GM12873 (cell line): ENCODE data around the gene SLCO1B3.

Experiments used
- TF ChIP-seq, protein P1 (sequence below): IDR thresholded peaks from 2 replicates; pipeline ENCODE4 v1.5.1; 2012; ENCODE audit warnings: low read depth, mild to moderate bottlenecking, moderate library complexity, low read length, control low read depth; ENCODE audit not compliant: insufficient read depth; ENCODE audit errors: missing control alignments

The SLCO1B3 gene

GRCh38 chr12:20830456-20830855 lies 20.0 kb downstream of the SLCO1B3 start:
- TF ChIP-seq, protein P1, sequence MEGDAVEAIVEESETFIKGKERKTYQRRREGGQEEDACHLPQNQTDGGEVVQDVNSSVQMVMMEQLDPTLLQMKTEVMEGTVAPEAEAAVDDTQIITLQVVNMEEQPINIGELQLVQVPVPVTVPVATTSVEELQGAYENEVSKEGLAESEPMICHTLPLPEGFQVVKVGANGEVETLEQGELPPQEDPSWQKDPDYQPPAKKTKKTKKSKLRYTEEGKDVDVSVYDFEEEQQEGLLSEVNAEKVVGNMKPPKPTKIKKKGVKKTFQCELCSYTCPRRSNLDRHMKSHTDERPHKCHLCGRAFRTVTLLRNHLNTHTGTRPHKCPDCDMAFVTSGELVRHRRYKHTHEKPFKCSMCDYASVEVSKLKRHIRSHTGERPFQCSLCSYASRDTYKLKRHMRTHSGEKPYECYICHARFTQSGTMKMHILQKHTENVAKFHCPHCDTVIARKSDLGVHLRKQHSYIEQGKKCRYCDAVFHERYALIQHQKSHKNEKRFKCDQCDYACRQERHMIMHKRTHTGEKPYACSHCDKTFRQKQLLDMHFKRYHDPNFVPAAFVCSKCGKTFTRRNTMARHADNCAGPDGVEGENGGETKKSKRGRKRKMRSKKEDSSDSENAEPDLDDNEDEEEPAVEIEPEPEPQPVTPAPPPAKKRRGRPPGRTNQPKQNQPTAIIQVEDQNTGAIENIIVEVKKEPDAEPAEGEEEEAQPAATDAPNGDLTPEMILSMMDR, result no peak

GRCh38 chr12:20832911-20833310 lies 22.4 kb downstream of the SLCO1B3 start:
- TF ChIP-seq, protein P1, result no peak

DNA sequence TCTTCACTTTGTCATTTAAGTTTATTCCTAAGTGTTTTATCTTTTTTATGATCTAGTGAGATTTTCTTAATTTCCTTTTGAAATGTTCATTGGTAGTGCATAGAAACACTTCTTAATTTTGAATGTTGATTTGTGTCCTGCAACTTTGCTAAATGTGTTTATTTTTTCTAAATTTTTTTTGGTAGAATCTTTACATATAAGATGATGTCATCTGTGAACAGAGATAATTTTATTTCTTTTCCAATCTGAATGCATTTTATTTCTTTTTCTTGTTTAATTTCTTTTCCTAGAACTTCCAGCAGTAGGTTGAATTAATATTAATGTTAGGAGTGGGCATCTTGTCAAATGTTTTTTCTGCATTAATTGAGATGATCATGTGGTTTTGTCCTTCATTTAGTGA lies 42.1 kb downstream of the SLCO1B3 start:
- TF ChIP-seq, protein P1, result no peak

DNA sequence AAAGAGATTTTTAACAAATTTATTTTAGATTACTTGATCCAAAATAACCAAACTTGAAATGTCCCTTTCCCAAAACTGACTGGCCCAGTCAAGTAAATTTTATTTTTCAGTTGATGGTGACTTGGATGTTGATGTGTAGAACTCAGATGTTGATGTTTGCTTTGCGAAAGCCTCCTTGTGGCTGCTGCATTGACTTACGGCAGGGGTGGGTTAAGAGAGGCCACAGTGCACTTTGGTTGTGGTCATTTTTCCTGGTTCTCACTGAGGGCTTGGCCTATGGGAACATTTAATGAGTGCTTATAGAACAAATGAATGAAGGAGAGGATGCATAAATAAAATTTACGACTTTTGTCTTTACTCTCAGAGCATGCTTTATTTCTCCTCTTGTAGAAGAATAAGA lies 52.6 kb downstream of the SLCO1B3 start:
- TF ChIP-seq, protein P1, result no peak

GRCh38 chr12:20865873-20866272 lies 55.4 kb downstream of the SLCO1B3 start:
- TF ChIP-seq, protein P1, result no peak

GRCh38 chr12:20868277-20868676 lies 57.8 kb downstream of the SLCO1B3 start:
- TF ChIP-seq, protein P1, result no peak

DNA sequence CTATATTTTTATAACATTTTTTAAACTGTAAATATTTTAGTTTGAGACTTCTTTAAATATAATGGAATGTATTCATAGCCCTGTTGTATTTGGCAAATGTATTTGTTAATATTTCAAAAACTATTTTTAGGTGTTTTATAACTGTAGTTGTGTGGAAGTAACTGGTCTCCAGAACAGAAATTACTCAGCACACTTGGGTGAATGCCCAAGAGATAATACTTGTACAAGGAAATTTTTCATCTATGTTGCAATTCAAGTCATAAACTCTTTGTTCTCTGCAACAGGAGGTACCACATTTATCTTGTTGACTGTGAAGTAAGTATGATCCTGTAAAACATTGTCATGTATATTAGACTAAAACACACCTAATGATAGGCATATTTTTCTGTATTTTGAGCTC lies 72.8 kb downstream of the SLCO1B3 start:
- TF ChIP-seq, protein P1, result no peak

GRCh38 chr12:20885116-20885515 lies 74.6 kb downstream of the SLCO1B3 start:
- TF ChIP-seq, protein P1, result no peak
